C4-2B (cell line): ENCODE results near the gene STC2.

Experiments
- CTCF ChIP-seq: fragments of 450-650 bp; conservative IDR thresholded peaks from 2 replicates; pipeline ENCODE4 v1.5.1; 2017; ENCODE audit warnings: mild to moderate bottlenecking
- ZFX ChIP-seq: fragments of 450-650 bp; IDR thresholded peaks from 2 replicates; pipeline ENCODE4 v1.6.1; 2017

DNA sequence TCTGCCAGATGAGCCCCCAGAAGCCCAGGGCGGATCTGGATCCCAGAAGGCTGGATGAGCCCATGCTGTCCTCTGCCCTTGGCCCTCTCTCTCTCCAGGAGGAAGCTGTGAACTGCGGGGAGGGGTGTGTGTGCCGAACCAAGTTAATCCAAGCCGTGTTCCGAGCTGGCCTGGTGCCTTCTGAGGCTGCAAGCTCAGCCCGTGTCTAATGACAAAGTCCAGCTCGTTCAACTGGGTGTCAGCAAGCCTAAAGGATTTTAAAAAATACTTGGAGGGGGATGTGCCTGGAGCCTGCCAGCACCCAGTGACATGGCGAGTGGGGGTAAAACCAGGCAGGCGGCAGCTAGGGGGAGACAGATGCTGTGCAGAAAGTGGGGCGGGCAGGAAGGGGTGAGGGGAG is 8.0 kb downstream of the STC2 start:
- TF ChIP-seq CTCF, result no peak
- no peak for TF ChIP-seq ZFX
